Activated T-helper 2 cell treated with anti-CD3 and anti-CD28 coated beads, Interferon-gamma antibody, Interleukin-2, Interleukin-4, amounts not matched to agents 10 μg/mL and 5 μg/mL and 100 μg/mL, durations not matched to agents 14 hours and 24 hours and 36 hours (primary cell): Measurements from ENCODE around the gene SH3PXD2B. TPM values are rescaled to one million over a fixed set of nuclear protein-coding genes. Genes with fewer than 3 reads are reported as not detected.

Experiments used
- DNase-seq: peaks from one replicate; pipeline ENCODE4 v3.0.0; 2021; ENCODE audit warnings: low spot score
- H3K27ac Mint-ChIP-seq: one replicate; pipeline ENCODE4 v1.8.0; 2021; ENCODE audit warnings: mixed read lengths
- H3K27me3 Mint-ChIP-seq: one replicate; pipeline ENCODE4 v1.8.0; 2021; ENCODE audit warnings: low read depth, mixed read lengths
- H3K36me3 Mint-ChIP-seq: one replicate; pipeline ENCODE4 v1.8.0; 2021; ENCODE audit warnings: low read depth, mixed read lengths
- H3K4me1 Mint-ChIP-seq: one replicate; pipeline ENCODE4 v1.8.0; 2021; ENCODE audit warnings: low read depth, mixed read lengths
- H3K4me3 Mint-ChIP-seq: one replicate; pipeline ENCODE4 v1.8.0; 2021; ENCODE audit warnings: low read depth, mild to moderate bottlenecking, moderate library complexity, mixed read lengths
- H3K9me3 Mint-ChIP-seq: one replicate; pipeline ENCODE4 v1.8.0; 2021; ENCODE audit warnings: mixed read lengths
- intact Hi-C: fragments of 100-400 bp; cut with micrococcal nuclease; formaldehyde crosslinking; loops from one replicate; pipeline ENCODE4 v1.15.1; 2023
- total RNA-seq: library from RNA; stranded (reverse); gene quantifications from 2 replicates; pipeline ENCODE4 v1.2.3, GENCODE V29; 2022

Gene SH3PXD2B
- total RNA-seq, 1 donor from 2014 or later, result 0.11 TPM

- intact Hi-C loops, result no loop called here
- no peak for DNase-seq
Measured at GRCh38 chr5:172492097-172492840, 37.9 kb upstream of the SH3PXD2B start.

DNA sequence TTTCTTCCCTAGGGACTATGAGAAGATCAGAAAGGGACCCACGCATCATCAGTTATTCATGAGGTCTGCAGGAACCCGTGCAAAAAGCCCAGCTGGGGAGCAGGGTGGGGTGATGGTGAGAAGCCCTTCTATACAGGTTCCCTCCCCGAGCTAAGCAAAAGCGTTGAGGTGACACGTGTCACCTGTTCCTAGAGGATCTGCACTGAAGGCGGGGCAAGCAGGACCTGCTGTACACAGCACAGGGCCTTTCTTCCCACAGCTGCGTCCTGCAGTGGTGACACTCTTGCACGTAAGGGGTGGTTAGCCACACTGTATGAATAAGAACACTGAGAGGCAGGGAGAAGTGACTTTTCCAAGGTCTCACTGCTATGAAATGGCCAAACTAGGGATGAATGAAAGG, 37.2 kb upstream of the SH3PXD2B start:
- no peaks in the 10 kb centered on the region for H3K27me3 Mint-ChIP-seq
- no peak overlapping the region for H3K27ac Mint-ChIP-seq
- H3K4me3 Mint-ChIP-seq, result no peak overlapping the region
- H3K36me3 Mint-ChIP-seq, result no peaks in the 10 kb centered on the region
- no peaks in the 10 kb centered on the region for H3K9me3 Mint-ChIP-seq
- no peaks in the 10 kb centered on the region for H3K4me1 Mint-ChIP-seq
- DNase-seq, result no peak
- intact Hi-C loops, result no loop called here

More at GRCh38 chr5:172492097-172492840, 37.9 kb upstream of the SH3PXD2B start:
- H3K27me3 Mint-ChIP-seq, result no peaks in the 10 kb centered on the region
- no peak overlapping the region for H3K4me3 Mint-ChIP-seq
- H3K27ac Mint-ChIP-seq, result no peak overlapping the region
- H3K9me3 Mint-ChIP-seq, result no peaks in the 10 kb centered on the region
- no peaks in the 10 kb centered on the region for H3K4me1 Mint-ChIP-seq
- H3K36me3 Mint-ChIP-seq, result no peaks in the 10 kb centered on the region

DNA sequence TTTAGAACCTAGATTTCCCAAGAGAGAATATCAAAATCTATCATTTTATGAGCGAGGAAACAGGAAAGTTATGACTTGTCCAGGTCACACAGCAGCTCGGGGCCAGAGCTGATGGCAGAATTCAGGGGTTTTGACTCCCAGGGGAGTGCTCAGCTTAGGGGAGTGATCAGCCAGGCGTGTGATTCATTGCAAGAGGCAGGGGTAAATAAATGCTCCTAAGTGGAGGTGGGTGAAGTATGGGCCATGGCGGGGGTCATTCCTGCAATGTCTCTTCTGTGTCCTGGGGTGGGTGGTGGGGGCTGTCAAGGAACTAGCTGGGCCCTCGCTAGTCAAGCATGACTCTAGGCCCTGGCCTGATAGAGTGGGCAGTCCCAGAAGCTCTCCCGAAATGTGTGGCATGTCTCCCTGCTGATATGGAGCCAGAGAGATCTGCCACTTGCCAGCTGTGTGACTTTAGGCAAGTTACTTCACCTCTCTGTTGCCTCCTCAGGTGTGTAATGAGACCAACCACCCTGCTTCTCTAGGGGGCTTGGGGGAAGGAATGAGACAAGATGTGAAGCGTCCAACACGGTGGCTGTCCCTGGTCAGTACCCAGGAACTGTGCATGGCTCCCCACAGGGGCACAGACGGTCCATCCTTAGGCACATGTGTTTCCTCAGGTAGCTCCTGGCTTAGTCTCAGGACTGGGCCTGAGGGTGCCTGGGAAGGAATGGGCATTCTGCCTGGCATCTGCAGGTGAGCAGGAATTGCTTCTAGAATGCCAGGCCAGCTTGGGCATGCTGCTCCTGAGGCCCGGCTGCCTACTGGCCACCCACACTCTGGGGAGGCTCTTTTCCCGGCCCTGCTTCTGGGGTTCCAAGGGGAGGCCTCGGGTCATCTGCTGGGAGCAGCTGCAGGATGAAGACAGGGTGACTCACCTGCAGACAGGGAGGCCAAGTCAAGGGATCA, 36.5 kb upstream of the SH3PXD2B start:
- Mint-ChIP-seq H3K27ac (no peak overlapping the region), H3K4me1 (no peaks in the 10 kb centered on the region), H3K4me3 (no peak overlapping the region), H3K9me3 (no peaks in the 10 kb centered on the region), H3K27me3 (no peaks in the 10 kb centered on the region), H3K36me3 (no peaks in the 10 kb centered on the region)
- DNase-seq, result no peak
- intact Hi-C loops, result no loop called here

DNA sequence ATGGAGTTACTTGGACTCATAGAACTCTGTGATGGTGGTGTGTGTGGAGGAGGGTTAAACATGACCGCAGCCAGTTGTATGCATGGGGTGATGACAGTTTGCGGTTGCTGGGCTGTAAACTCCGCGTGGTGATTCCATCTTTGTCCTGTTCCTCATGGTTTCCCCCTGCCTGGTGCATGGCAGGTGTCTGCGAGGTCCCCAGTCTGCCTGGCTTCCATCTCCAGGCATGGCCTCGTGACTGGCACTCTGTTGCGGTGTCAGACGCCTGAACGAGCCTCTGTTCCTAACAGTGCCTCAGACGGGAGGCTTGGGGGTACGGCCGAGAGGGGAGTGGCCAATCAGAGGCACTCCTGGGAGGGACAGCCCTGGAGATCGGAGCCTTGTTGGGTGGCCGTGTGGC, 33.9 kb upstream of the SH3PXD2B start:
- Mint-ChIP-seq H3K36me3 (no peaks in the 10 kb centered on the region), H3K27ac (no peak overlapping the region), H3K27me3 (no peaks in the 10 kb centered on the region), H3K4me1 (no peaks in the 10 kb centered on the region), H3K4me3 (no peak overlapping the region), H3K9me3 (no peaks in the 10 kb centered on the region)
- intact Hi-C loops, result no loop called here
- no peak for DNase-seq

- H3K27me3 Mint-ChIP-seq, result no peaks in the 10 kb centered on the region
- H3K4me1 Mint-ChIP-seq, result no peaks in the 10 kb centered on the region
- intact Hi-C loops, result no loop called here
Measured at GRCh38 chr5:172487671-172488070, 33.3 kb upstream of the SH3PXD2B start.

DNA sequence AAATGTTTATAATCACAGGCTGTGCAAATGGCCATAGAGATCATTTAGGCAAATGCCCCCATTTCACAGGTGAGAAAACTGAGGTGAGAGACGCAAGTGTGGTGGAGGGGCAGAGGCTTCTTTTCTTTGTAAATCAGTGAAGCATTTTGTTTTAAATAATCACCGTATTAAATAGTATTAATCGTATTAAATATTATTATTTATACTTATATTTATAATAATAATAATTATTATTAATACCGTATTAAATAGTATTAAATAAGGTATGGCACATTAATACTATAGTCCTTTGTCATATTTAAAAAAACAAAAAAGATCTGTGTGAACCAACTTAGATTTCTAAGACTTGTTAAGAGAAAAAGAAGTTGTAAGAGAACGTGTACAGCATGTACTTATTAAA, 32.6 kb upstream of the SH3PXD2B start:
- H3K4me3 Mint-ChIP-seq, result no peak overlapping the region
- H3K27me3 Mint-ChIP-seq, result no peaks in the 10 kb centered on the region
- intact Hi-C loops, result no loop called here
- H3K9me3 Mint-ChIP-seq, result no peaks in the 10 kb centered on the region
- H3K27ac Mint-ChIP-seq, result no peak overlapping the region
- H3K36me3 Mint-ChIP-seq, result no peaks in the 10 kb centered on the region
- H3K4me1 Mint-ChIP-seq, result no peaks in the 10 kb centered on the region
- no peak for DNase-seq

More at GRCh38 chr5:172487671-172488070, 33.3 kb upstream of the SH3PXD2B start:
- no peak for DNase-seq
- Mint-ChIP-seq H3K27ac (no peak overlapping the region), H3K9me3 (no peaks in the 10 kb centered on the region), H3K36me3 (no peaks in the 10 kb centered on the region), H3K4me3 (no peak overlapping the region)

- no peak overlapping the region for H3K4me3 Mint-ChIP-seq
- DNase-seq, result no peak
- H3K4me1 Mint-ChIP-seq, result no peaks in the 10 kb centered on the region
- no peaks in the 10 kb centered on the region for H3K9me3 Mint-ChIP-seq
- no peak overlapping the region for H3K27ac Mint-ChIP-seq
- intact Hi-C loops, result no loop called here
- no peaks in the 10 kb centered on the region for H3K27me3 Mint-ChIP-seq
- no peaks in the 10 kb centered on the region for H3K36me3 Mint-ChIP-seq
Measured at GRCh38 chr5:172486451-172486850, 32.1 kb upstream of the SH3PXD2B start.

DNA sequence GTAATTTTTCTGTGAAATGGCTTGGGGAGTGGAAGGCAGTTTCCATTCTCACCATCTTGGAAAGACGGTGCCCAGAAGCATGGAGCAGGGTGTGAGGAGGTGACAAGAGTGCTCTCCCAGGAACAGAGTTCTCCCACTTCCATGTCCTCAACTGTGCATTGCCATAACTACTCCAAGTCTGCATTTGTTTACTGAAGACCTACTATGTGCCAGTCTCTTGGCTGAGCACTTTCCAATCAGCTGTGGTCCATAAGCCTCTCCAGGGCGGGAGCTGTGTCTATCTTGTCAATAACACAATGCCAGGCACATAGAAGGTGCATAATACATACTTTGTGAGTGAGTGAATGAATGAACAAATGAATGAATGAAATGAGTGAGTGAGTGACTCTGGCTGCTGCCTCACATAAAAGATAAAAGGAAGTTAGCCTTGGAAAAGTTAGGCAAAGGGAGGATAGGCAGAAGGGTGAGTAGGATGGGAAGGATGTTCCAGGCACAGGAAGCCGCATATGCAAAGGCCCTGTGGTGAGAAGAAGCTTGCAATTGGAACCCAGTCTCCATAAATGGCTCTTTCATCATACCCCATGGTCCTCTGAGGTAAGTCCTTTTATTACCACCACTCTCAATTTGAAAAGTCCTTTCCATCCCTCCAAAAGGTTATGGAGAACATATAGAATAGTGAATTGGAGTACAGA, 31.3 kb upstream of the SH3PXD2B start:
- H3K27ac Mint-ChIP-seq, result no peak overlapping the region
- H3K9me3 Mint-ChIP-seq, result no peaks in the 10 kb centered on the region
- no peaks in the 10 kb centered on the region for H3K36me3 Mint-ChIP-seq
- DNase-seq, result no peak
- intact Hi-C loops, result no loop called here
- no peak overlapping the region for H3K4me3 Mint-ChIP-seq
- H3K27me3 Mint-ChIP-seq, result no peaks in the 10 kb centered on the region
- no peaks in the 10 kb centered on the region for H3K4me1 Mint-ChIP-seq

DNA sequence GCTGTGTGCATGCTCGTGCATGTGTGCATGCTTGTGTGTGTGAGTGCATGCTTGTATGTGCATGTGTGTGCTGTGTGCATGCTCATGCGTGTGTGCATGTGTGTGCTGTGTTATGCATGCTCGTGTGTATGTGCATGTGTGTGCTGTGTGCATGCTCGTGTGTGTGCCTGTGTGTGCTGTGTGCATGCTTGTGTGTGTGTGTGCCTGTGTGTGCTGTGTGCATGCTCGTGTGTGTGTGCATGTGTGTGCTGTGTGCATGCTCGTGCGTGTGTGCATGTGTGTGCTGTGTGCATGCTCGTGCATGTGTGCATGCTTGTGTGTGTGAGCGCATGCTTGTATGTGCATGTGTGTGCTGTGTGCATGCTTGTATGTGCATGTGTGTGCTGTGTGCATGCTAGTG, 30.3 kb upstream of the SH3PXD2B start:
- intact Hi-C loops, result no loop called here
- no peaks in the 10 kb centered on the region for H3K27me3 Mint-ChIP-seq
- H3K9me3 Mint-ChIP-seq, result no peaks in the 10 kb centered on the region
- H3K4me3 Mint-ChIP-seq, result no peak overlapping the region
- no peaks in the 10 kb centered on the region for H3K4me1 Mint-ChIP-seq
- no peak for DNase-seq
- H3K27ac Mint-ChIP-seq, result no peak overlapping the region
- no peaks in the 10 kb centered on the region for H3K36me3 Mint-ChIP-seq

- intact Hi-C loops, result no loop called here
- Mint-ChIP-seq H3K4me3 (no peak overlapping the region), H3K36me3 (no peaks in the 10 kb centered on the region), H3K27me3 (peaks cover 4% of the 10 kb centered on the region), H3K9me3 (no peaks in the 10 kb centered on the region), H3K27ac (no peak overlapping the region), H3K4me1 (no peaks in the 10 kb centered on the region)
- DNase-seq, result no peak
Measured at GRCh38 chr5:172482156-172483020, 28.1 kb upstream of the SH3PXD2B start.

DNA sequence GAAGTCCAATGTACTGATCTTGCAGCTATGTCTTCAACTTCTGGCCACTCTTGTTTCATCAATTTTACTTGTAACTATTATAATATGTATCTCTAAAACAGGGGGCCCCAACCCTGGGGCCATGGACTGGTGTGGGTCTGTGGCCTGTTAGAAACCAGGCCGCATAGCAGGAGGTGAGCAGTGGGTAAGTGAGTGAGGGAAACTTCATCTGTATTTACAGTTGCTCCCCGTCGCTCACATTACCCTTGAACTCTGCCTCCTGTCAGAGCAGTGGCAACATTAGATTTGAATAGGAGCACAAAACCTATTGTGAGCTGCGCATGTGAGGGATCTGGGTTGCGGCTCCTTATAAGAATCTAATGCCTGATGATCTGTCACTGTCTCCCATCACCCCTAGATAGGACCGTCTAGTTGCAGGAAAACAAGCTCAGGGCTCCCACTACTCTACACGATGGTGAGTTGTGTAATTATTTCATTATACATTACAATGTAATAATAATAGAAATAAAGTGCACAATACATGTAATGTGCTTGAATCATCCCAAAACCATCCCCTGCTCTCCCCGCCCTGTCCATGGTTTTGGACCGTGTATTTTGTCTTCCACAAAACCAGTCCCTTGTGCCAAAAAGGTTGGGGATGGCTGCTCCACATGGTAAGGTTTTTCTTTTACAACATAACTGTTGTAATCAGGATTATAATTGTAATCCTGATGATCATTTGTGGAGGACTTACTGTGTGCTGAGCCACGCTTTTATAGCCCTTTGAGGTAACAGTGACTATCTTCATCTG, 26.9 kb upstream of the SH3PXD2B start:
- no peak overlapping the region for H3K4me3 Mint-ChIP-seq
- H3K4me1 Mint-ChIP-seq, result no peaks in the 10 kb centered on the region
- DNase-seq, result no peak
- H3K27me3 Mint-ChIP-seq, result peaks cover 4% of the 10 kb centered on the region
- no peak overlapping the region for H3K27ac Mint-ChIP-seq
- H3K36me3 Mint-ChIP-seq, result no peaks in the 10 kb centered on the region
- no peaks in the 10 kb centered on the region for H3K9me3 Mint-ChIP-seq
- intact Hi-C loops, result no loop called here
